GM13977 (cell line): Measurements from ENCODE around the gene IL20.
A peak's percentile ranks its signal among the peaks of the same experiment; 100 is the strongest.

ENCODE experiments used
- DNase-seq: peaks from one replicate; pipeline ENCODE4 v3.0.0; 2012; ENCODE audit warnings: low spot score
- CTCF ChIP-seq: IDR thresholded peaks from 2 replicates; pipeline ENCODE4 v1.5.1; 2012; ENCODE audit warnings: mild to moderate bottlenecking, control low read depth; ENCODE audit not compliant: insufficient read depth; ENCODE audit errors: extremely low read depth, missing control alignments
- in situ Hi-C: fragments of 300-500 bp; cut with MboI; formaldehyde crosslinking; loops from one replicate; pipeline ENCODE4 v1.12.0; 2022; ENCODE audit warnings: low sequenced_read_pairs, low pct_unique_long_range_greater_than_20kb, mixed read lengths, inconsistent platforms; ENCODE audit not compliant: unreplicated experiment

IL20 gene

GRCh38 chr1:206878456-206878855 lies 13.0 kb downstream of the IL20 start:
- in situ Hi-C loops = no loop called here
- peak; percentile 12 for TF ChIP-seq CTCF
- DNase-seq = no peak

GRCh38 chr1:206880314-206880713 lies 14.9 kb downstream of the IL20 start:
- no peak for DNase-seq
- in situ Hi-C loops = no loop called here
- TF ChIP-seq CTCF = no peak

GRCh38 chr1:206882555-206882954 lies 17.1 kb downstream of the IL20 start:
- in situ Hi-C loops = no loop called here
- DNase-seq = no peak
- no peak for TF ChIP-seq CTCF

GRCh38 chr1:206883160-206883559 lies 17.7 kb downstream of the IL20 start:
- no peak for TF ChIP-seq CTCF
- in situ Hi-C loops = no loop called here
- DNase-seq = no peak

- in situ Hi-C loops = no loop called here
- TF ChIP-seq CTCF = no peak
- DNase-seq = no peak
These were observed 18.5 kb downstream of the IL20 start for GRCh38 chr1:206883876-206884275.

GRCh38 chr1:206885341-206886060 lies 20.1 kb downstream of the IL20 start:
- no peak for TF ChIP-seq CTCF

More at GRCh38 chr1:206885341-206886060, 20.1 kb downstream of the IL20 start:
- no peak for DNase-seq
- in situ Hi-C loops = no loop called here
